NOMO-1 (cell line): ENCODE results near the gene ZNF484.
"Not testable (repeated sequence)": the region's sequence is repeated elsewhere in the genome, so short reads cannot be mapped to it uniquely, and the experiment has no call there.

ENCODE experiments used
- DNase-seq, 2 experiments: peaks; one replicate each; lab custom pipeline; 2025; ENCODE audit not compliant: unreplicated experiment in 2 of 2; lab: John Stamatoyannopoulos, UW

ZNF484 gene

GRCh38 chr9:92864152-92864551 lies 13.7 kb downstream of the ZNF484 start:
- no peak for DNase-seq

GRCh38 chr9:92860867-92861266 lies 17.0 kb downstream of the ZNF484 start:
- DNase-seq, result no peak

GRCh38 chr9:92857236-92857635 lies 20.6 kb downstream of the ZNF484 start:
- DNase-seq, result no peak

- no peak for DNase-seq
These were observed 24.1 kb downstream of the ZNF484 start for GRCh38 chr9:92853716-92854115.

- DNase-seq, result no peak
These were observed 26.9 kb downstream of the ZNF484 start for GRCh38 chr9:92850898-92851297.

- DNase-seq, result not testable (repeated sequence)
These were observed 29.1 kb downstream of the ZNF484 start for GRCh38 chr9:92848740-92849139.

GRCh38 chr9:92846662-92847145 lies 31.1 kb downstream of the ZNF484 start:
- DNase-seq, result no peak

GRCh38 chr9:92838411-92838810 lies 39.4 kb downstream of the ZNF484 start:
- DNase-seq, result not testable (repeated sequence)

GRCh38 chr9:92837191-92837590 lies 40.6 kb downstream of the ZNF484 start:
- no peak for DNase-seq

GRCh38 chr9:92829420-92829819 lies 48.4 kb downstream of the ZNF484 start:
- DNase-seq, result no peak

GRCh38 chr9:92825065-92825464 lies 52.8 kb downstream of the ZNF484 start:
- DNase-seq, result not testable (repeated sequence)

- no peak for DNase-seq
These were observed 56.9 kb downstream of the ZNF484 start for GRCh38 chr9:92820964-92821363.

GRCh38 chr9:92819898-92820297 lies 57.9 kb downstream of the ZNF484 start:
- DNase-seq, result not testable (repeated sequence)

- DNase-seq, result not testable (repeated sequence)
These were observed 68.1 kb downstream of the ZNF484 start for GRCh38 chr9:92809629-92810326.

GRCh38 chr9:92808726-92809451 lies 68.9 kb downstream of the ZNF484 start:
- DNase-seq, result no peak

- no peak for DNase-seq
These were observed 69.8 kb downstream of the ZNF484 start for GRCh38 chr9:92807757-92808725.

- no peak for DNase-seq
These were observed 70.6 kb downstream of the ZNF484 start for GRCh38 chr9:92807031-92807756.

GRCh38 chr9:92804727-92805126 lies 73.1 kb downstream of the ZNF484 start:
- DNase-seq, result no peak

- DNase-seq, result no peak
These were observed 79.5 kb downstream of the ZNF484 start for GRCh38 chr9:92798358-92798757.

- DNase-seq, result not testable (repeated sequence)
These were observed 81.5 kb downstream of the ZNF484 start for GRCh38 chr9:92796337-92796804.
